Measurements from ENCODE around the gene SLC5A5. TPM values are rescaled to one million over a fixed set of nuclear protein-coding genes. Genes with fewer than 3 reads are reported as not detected.
"Not testable (repeated sequence)": the region's sequence is repeated elsewhere in the genome, so short reads cannot be mapped to it uniquely, and the experiment has no call there.

Gene SLC5A5
- polyA plus RNA-seq, 12 donors = 0.05 to 0.11 (median 0.06) TPM; not detected in 6

GRCh38 chr19:17871032-17871877 lies 490 bp upstream of the SLC5A5 start:
- DNase-seq = no peak

- DNase-seq = no peak
Measured at GRCh38 chr19:17872251-17873001, 681 bp downstream of the SLC5A5 start.

GRCh38 chr19:17873786-17874757 lies 2.3 kb downstream of the SLC5A5 start:
- no peak for DNase-seq

- DNase-seq = no peak
Measured at GRCh38 chr19:17874758-17875135, 3.0 kb downstream of the SLC5A5 start.

GRCh38 chr19:17877696-17878095 lies 6.0 kb downstream of the SLC5A5 start:
- DNase-seq = no peak

GRCh38 chr19:17879466-17879865 lies 7.7 kb downstream of the SLC5A5 start:
- no peak for DNase-seq

- no peak for DNase-seq
Measured at GRCh38 chr19:17881701-17882100, 10.0 kb downstream of the SLC5A5 start.

- DNase-seq = no peak
Measured at GRCh38 chr19:17883627-17884410, 12.1 kb downstream of the SLC5A5 start.

GRCh38 chr19:17886515-17886914 lies 14.8 kb downstream of the SLC5A5 start:
- DNase-seq = no peak

GRCh38 chr19:17887221-17887620 lies 15.5 kb downstream of the SLC5A5 start:
- not testable (repeated sequence) for DNase-seq

- DNase-seq = no peak
Measured at GRCh38 chr19:17888260-17888659, 16.5 kb downstream of the SLC5A5 start.

- DNase-seq = peak; percentile 46
Measured at GRCh38 chr19:17889609-17890214, 18.0 kb downstream of the SLC5A5 start.

- DNase-seq = no peak
Measured at GRCh38 chr19:17893766-17894165, 22.0 kb downstream of the SLC5A5 start.

- DNase-seq = no peak
Measured at GRCh38 chr19:17902701-17903100, 31.0 kb downstream of the SLC5A5 start.

- no peak for DNase-seq
Measured at GRCh38 chr19:17908244-17908643, 36.5 kb downstream of the SLC5A5 start.

- no peak for DNase-seq
Measured at GRCh38 chr19:17909003-17909732, 37.4 kb downstream of the SLC5A5 start.

GRCh38 chr19:17910791-17911360 lies 39.1 kb downstream of the SLC5A5 start:
- DNase-seq = no peak

GRCh38 chr19:17915940-17916593 lies 44.3 kb downstream of the SLC5A5 start:
- no peak for DNase-seq

GRCh38 chr19:17918151-17918550 lies 46.4 kb downstream of the SLC5A5 start:
- not testable (repeated sequence) for DNase-seq

Measured in muscle of arm (tissue), 12 donors.